GM19240 (cell line): ENCODE results near the gene TRIM27.
"Not testable (repeated sequence)": the region's sequence is repeated elsewhere in the genome, so short reads cannot be mapped to it uniquely, and the experiment has no call there.

Experiments
- DNase-seq: peaks from one replicate; pipeline ENCODE4 v3.0.0; 2011; ENCODE audit warnings: low spot score; ENCODE audit not compliant: insufficient read length

TRIM27 gene

DNA sequence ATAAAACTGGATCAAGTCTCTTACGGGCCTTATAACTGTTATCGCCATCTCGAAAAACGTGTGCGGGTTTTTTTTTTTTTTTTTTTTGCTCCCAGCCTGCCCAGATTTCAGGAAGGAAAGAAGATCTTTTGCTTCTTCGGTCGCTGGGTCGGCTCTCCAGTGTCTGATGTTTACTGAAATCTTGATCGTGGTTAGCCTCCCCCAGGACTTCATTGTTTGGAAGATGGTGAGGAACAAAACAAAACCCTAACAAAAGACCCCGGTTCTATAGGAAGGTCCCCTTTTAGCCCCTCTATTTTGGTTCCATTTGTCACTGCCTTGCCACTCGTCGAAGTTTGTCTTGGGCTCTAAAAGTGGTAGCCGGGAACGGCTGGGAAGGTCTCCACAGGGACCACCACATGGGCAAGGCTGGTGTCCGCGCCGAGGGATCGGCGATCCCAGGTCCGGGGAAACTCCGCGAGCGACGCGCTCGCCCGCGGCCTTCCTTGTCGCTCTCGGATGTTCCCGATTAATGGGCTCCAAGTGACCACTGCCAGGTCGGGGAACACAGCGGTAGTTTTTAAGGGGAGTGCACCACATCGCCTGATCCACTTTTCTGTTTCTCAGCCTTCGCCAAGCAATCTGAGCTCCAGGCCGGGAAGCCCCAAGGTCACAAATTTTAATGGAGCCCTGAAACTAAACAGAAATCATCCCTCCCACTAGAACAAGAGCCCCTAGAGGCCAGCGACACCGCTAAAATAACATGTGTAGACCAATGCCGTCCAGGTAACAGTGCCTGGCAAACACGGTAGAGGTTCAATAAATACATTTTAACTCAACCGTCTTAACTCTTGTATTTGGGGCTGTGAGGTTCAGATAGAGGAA, 27.0 kb downstream of the TRIM27 start:
- DNase-seq, result no peak

GRCh38 chr6:28895131-28895812, 28.5 kb downstream of the TRIM27 start:
- DNase-seq, result peak; percentile 79

DNA sequence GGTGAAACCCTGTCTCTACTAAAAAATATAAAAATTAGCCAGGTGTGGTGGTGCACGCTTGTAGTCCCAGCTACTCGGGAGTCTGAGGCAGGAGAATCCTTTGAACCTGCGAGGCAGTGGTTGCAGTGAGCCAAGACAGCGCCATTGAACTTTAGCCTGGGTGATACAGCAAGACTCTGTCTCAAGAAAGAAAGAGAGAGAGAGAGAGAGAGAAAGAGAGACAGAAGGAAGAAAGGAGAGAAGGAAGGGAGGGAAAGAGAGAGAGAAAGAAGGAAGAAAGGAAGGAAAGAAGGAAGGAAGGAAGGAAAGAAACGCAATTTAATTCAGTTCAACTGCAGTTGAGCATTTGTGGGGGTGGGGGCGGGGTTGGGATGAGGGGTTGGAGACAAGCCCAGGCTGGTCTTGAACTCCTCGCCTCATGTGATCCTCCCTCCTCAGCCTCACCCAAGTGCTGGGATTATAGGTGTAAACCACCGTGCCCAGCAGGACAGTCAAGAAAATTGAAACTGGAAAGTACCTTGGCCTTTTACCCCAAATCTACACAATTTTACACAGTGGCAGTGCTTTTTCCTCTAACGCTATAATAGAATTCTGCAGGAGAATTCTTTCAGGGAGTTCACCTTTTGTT, 30.5 kb downstream of the TRIM27 start:
- no peak for DNase-seq

DNA sequence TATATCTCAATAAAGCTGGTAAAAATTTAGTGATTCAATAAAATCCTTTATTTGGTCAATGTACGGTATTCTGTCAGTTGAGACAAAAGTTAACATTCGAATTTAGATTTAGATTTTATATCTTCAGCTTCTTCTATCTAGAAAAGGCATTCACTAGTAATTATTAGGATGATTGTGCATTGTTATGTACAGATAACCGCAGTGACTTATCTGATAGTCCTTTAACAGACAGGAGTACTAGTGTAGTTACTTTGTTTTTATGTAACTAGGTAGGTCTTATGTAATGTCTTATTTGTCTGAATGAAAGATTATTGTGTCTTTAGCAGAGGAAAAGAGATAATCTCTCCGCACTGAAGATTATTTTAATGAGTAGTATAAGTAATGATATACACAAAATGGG, 31.3 kb downstream of the TRIM27 start:
- DNase-seq, result no peak

- no peak for DNase-seq
Measured at GRCh38 chr6:28887796-28888496, 35.8 kb downstream of the TRIM27 start.

- no peak for DNase-seq
Measured at GRCh38 chr6:28886079-28886439, 37.7 kb downstream of the TRIM27 start.

DNA sequence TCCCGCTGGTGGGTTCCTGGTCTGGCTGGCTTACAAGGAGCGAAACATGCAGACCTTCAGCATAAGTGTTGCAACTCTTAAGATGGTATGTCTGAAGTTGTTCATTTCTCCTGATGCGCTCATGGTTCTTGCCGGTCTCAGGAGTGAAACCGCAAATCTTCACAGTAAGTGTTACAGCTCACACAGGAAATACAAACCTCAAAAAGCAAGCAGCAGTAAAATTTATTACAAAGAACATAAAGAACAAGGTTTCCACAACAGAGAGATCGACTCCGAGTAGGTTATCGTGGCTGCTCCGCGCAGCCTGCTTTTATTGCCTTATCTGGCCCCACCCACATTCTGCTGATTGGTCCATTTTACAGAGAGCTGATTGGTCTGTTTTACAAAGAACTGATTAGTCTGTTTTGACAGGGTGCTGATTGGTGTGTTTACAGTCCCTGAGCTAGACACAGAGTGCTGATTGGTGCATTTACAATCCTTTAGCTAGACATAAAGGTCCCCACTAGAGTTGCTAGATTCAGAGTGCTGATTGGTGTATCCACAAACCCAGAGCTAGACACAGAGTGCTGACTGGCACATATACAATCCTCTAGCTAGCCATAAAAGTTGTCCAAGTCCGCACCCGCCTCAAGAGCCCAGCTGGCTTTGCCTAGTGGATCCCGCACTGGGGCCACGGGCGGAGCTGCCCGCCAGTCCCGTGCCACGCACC, 39.2 kb downstream of the TRIM27 start:
- DNase-seq, result no peak

- no peak for DNase-seq
Measured at GRCh38 chr6:28880894-28881780, 42.6 kb downstream of the TRIM27 start.

DNA sequence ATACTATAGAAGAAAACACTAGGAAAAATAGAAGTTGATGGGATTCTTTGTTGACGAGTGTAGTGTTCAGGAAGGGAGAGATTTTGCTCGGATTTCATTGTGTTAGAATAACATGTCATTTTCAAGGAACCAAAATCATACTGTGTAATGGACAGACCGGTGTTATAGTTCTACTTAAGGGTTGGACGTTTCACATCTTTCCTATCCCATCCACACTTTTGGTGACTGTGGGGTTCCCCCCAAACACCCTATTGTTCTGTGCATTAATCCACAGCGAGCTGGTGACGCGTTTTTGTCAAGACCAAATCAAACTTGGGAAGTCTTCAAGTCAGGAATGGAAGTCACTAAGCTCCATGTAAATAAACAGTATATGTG, 43.3 kb downstream of the TRIM27 start:
- no peak for DNase-seq

GRCh38 chr6:28876710-28877109, 47.1 kb downstream of the TRIM27 start:
- DNase-seq, result no peak

DNA sequence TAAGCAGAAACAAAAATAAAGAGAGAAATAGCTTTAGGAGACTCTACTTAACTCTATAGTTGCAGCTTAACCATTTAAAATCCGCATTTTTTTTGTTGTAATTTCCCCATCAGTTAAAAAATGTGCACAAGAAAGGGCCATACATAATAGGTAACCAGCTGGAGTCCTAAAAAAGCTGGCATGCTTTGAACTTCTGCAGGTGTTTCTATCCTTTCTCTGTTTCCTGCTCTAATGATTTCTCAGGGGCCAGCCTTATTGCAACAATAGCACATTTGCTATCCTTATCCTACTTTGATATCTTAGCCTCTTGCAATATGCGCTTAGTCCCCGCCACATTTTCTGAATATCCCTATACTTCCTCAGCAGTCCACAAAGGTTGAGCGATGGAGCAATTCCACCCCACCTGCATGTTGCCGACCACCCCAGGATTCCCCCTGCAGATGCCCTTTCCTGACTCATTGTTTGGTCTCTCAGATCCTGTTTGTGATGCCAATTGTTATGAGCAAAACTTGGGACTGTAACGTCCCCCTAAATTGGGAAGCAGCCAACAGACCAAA, 48.5 kb downstream of the TRIM27 start:
- no peak for DNase-seq

GRCh38 chr6:28872157-28872817, 51.5 kb downstream of the TRIM27 start:
- DNase-seq, result not testable (repeated sequence)

DNA sequence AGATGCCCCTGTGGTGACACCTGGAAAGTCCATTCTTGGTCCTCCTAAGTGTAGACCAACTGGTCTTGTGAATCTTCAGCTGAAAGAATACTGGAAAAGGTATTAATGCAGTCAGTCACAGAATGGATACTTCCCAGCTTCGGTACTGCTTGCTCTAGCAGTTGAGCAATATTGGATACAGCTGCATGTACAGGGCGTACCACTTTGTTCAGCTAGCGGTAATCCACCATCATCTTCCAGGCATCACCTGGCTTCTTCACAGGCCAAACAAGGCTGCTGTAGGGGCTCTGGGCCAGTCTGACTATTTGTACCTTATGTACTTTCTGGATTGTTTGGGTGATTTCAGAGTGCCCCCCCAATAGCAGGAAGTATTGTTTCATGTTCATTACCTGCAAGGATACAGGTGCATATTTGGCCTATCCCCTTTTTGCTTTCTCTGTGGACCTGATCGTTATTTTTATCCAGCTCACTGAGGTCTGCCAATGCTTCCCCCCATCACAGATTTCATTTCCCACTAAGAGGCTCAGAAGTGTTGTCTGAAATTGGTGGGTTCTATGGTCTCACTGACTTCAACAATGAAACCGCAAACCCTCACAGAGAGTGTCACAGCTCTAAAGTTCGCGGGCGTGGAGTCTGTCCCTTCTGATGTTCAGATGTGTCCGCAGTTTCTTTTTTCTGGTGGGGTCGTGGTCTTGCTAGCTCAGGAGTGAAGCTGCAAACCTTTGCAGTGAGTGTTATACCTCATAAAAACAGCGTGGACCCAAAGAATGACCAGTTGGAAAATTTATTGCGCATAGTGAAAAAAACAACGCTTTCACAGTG, 52.2 kb downstream of the TRIM27 start:
- no peak for DNase-seq

DNA sequence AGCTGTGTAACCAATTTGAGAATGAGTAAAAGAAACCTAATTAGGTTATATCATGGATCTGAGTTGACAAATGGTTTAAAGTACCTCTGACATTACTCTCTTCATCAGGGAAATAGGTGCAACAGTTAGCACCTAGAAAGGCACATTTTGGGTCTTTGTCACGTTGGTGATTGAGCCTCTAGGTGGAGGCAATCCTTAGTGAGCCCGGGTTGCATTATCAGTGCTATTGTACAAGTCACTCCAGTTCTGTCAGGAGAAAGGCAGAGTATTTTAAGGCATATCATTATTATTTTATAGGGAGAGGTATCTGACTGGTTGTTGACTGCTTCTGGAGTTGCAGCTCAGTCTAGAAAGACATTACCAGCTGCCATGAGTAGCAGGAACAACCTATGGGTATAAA, 54.9 kb downstream of the TRIM27 start:
- DNase-seq, result no peak

DNA sequence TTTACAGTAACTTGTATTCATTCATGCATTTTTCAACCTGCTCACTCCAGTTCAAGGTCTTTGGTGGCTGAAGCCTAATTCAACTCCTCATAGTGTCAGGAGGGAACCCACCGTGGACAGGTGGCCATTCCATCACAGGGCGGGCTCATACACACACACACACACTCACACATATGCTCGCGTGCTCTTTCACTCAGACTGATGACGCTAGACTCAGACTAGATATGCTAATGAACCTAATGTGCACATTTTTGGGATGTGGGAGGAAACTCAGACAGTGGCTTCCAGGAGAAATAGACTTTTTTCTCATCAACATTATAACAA, 56.7 kb downstream of the TRIM27 start:
- no peak for DNase-seq

GRCh38 chr6:28866205-28867085, 57.3 kb downstream of the TRIM27 start:
- DNase-seq, result not testable (repeated sequence)

DNA sequence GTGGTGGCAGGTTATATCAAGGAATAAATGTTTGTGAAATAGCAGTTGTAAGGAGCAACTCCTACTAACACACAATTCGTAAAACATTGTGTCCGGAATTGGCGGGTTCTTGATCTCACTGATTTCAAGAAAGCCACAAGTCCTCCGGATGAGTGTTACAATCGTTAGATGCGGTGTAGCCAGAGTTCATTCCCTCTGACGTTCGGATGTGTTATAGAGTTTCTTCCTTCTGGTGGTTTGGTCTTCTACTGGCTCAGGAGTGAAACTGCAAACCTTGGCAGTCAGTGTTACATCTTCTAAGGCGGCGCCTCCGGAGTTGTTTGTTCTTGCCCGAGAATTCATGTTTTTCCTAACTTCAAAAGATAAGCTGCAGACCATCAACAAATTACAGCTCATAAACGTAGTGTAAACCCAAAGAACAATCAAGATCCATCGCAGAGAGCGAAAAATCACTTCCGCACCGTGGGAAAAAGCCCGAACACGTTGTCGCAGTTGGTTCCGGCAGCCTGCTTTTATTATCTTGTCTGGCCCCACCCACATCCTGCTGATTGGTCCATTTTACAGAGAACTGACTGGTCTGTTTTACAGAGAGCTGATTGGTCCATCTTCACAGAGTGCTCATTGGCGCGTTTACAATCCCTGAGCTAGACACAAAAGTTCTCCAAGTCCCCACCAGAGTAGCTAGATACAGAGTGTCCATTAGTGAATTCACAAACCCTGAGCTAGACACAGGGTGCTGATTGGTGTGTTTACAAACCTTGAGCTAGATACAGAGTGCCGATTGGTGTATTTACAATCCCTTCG, 58.2 kb downstream of the TRIM27 start:
- DNase-seq, result no peak
